ENCODE results near the gene SRPRB.

SRPRB gene

DNA sequence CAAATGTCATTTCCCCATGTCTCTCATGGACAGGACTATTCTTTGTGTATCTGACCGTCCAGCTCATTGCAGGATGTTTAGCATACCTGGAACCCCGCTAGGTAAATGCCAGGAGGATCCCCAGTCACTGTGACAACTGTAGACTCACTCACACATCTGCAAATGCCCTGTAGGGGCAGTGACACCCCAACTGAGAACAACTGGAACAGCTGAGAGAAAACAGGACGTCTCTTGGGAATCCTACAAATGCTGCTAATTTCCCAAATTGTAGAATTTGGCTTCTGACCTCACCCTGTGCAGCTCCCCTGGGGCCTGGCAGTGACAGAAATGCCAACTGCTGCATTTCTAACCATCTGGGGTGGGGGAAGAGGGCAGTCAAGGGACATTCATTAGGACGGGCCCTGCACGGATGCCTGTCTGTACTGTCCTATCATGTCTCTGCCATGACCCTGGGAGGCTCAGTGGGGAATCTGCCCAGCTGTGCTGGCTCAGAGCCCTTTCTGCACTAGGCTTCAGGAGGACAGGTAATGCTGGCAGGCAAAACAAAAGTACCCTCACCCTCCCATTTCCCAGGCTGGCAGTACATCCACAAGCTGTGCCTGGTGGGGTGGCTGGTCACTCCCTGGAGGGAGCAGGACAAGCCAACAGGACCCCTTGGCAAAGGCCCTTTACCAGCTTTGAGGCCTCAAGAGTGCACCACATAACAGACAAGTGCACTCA lies 59.7 kb downstream of the SRPRB start:
- DNase-seq (ENCODE audit: low read depth, low spot score) = no peak

DNA sequence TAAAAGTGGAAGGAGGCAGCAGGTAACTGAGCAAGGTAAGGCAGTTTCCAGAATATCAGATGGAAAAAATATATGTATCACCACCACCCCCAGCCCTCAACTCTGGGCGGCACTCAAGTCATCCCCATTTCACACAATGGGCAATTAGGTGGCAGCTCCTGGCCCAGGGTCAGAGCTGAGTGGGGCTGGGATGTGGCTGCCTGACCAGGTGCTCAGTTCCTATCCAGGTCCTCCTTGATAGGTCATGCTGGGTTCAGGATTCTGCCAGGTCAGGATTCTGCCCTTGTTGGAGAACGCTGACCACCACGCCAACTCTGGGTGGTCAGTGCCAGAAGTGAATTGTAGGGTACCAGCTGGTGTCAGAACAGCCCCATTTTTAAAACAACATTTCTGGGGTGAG lies 60.5 kb downstream of the SRPRB start:
- no peak for DNase-seq (ENCODE audit: low read depth, low spot score)

- no peak for DNase-seq (ENCODE audit: low read depth, low spot score)
These were observed 62.6 kb downstream of the SRPRB start for GRCh38 chr3:133868186-133868585.

GRCh38 chr3:133868758-133869475 lies 63.3 kb downstream of the SRPRB start:
- no peak for DNase-seq (ENCODE audit: low read depth, low spot score)

- DNase-seq (ENCODE audit: low read depth, low spot score) = no peak
These were observed 64.0 kb downstream of the SRPRB start for GRCh38 chr3:133869586-133869985.

DNA sequence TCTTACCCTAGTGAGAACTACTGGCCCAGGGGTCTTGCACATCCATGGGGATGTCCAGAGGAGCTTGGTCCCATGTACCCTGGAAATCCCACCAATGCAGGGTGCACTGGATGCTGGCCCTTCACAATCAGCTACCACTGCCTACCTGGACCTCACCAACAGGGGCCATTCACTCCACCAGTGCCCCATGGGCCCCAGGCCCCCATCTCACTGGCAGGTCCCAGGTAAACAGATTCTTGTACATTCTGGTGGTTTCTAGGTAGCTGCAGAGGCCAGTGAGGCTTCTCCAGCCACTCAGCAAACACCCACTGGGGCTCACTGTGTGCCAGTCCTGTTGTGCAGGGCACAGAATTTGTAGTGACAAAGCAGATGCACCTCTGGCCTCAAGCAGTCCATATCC lies 65.2 kb downstream of the SRPRB start:
- no peak for DNase-seq (ENCODE audit: low read depth, low spot score)

All from brain pericyte (primary cell).